ENCODE measurements around the gene MMP24. TPM values are rescaled to one million over a fixed set of nuclear protein-coding genes. Genes with fewer than 3 reads are reported as not detected.

The MMP24 gene
- total RNA-seq, 1 donor from 2014 or later = not detected

GRCh38 chr20:35290887-35291417 is 64.5 kb downstream of the MMP24 start:
- no peak for DNase-seq (ENCODE audit: low spot score in 2 of 2)
- H3K4me3 ChIP-seq = no peak overlapping the region
- TF ChIP-seq CTCF (IDR thresholded peaks at IDR 0.05) = no peak
- intact Hi-C loops (cut with DNase I) = no loop called here
- no peaks in the 10 kb centered on the region for H3K27me3 ChIP-seq
- no peaks in the 10 kb centered on the region for H3K36me3 ChIP-seq
- H3K27ac ChIP-seq = no peak overlapping the region
- no peaks in the 10 kb centered on the region for H3K4me1 ChIP-seq
- no peaks in the 10 kb centered on the region for H3K9me3 ChIP-seq

GRCh38 chr20:35291654-35292503 is 65.4 kb downstream of the MMP24 start, which contains the start of gene FAM83C:
TSS of gene FAM83C (minus strand) at chr20:35292425. CDS start at chr20:35292304, 121 bp downstream.
- intact Hi-C loops (cut with DNase I) = no loop called here
- no peaks in the 10 kb centered on the region for H3K4me1 ChIP-seq
- no peak for TF ChIP-seq CTCF (IDR thresholded peaks at IDR 0.05)
- no peak within 1 kb of the TSS for H3K4me3 ChIP-seq
- H3K27ac ChIP-seq = no peak within 1 kb of the TSS
- H3K36me3 ChIP-seq = no peaks in the 10 kb centered on the region
- DNase-seq (ENCODE audit: low spot score in 2 of 2) = no peak
- no peaks in the 10 kb centered on the region for H3K9me3 ChIP-seq
- H3K27me3 ChIP-seq = no peaks in the 10 kb centered on the region

GRCh38 chr20:35292504-35293285 is 66.2 kb downstream of the MMP24 start:
- Histone ChIP-seq H3K27me3 (no peaks in the 10 kb centered on the region), H3K4me1 (no peaks in the 10 kb centered on the region), H3K36me3 (no peaks in the 10 kb centered on the region), H3K4me3 (no peak overlapping the region), H3K9me3 (no peaks in the 10 kb centered on the region), H3K27ac (no peak overlapping the region)
- TF ChIP-seq CTCF (IDR thresholded peaks at IDR 0.05) = no peak
- DNase-seq (ENCODE audit: low spot score in 2 of 2) = no peak
- intact Hi-C loops (cut with DNase I) = no loop called here

- DNase-seq (ENCODE audit: low spot score in 2 of 2) = peak in 1 of 2 donors; percentile 34
- no peak overlapping the region for H3K27ac ChIP-seq
- no peak overlapping the region for H3K4me3 ChIP-seq
- no peaks in the 10 kb centered on the region for H3K36me3 ChIP-seq
- intact Hi-C loops (cut with DNase I) = no loop called here
- no peaks in the 10 kb centered on the region for H3K4me1 ChIP-seq
- no peaks in the 10 kb centered on the region for H3K27me3 ChIP-seq
- no peaks in the 10 kb centered on the region for H3K9me3 ChIP-seq
- TF ChIP-seq CTCF (IDR thresholded peaks at IDR 0.05) = no peak
Observed at GRCh38 chr20:35293303-35294292, 67.1 kb downstream of the MMP24 start.

- no peak overlapping the region for H3K27ac ChIP-seq
- H3K9me3 ChIP-seq = no peaks in the 10 kb centered on the region
- H3K4me3 ChIP-seq = no peak overlapping the region
- H3K27me3 ChIP-seq = no peaks in the 10 kb centered on the region
- intact Hi-C loops (cut with DNase I) = no loop called here
- no peak for TF ChIP-seq CTCF (IDR thresholded peaks at IDR 0.05)
- peak in 1 of 2 donors; percentile 45 for DNase-seq (ENCODE audit: low spot score in 2 of 2)
- no peaks in the 10 kb centered on the region for H3K36me3 ChIP-seq
- H3K4me1 ChIP-seq = no peaks in the 10 kb centered on the region
Observed at GRCh38 chr20:35294293-35294685, 67.8 kb downstream of the MMP24 start.

Measured in ascending aorta (tissue), 2 donors.